Smooth muscle cell (in vitro differentiated cells): ENCODE measurements around the gene GOLGA2. TPM values are rescaled to one million over a fixed set of nuclear protein-coding genes. Genes with fewer than 3 reads are reported as not detected.

Source experiments
- DNase-seq: peaks from one replicate; lab custom pipeline; 2025; ENCODE audit not compliant: unreplicated experiment; lab: John Stamatoyannopoulos, UW
- H2AFZ ChIP-seq: fragments of 200-600 bp; sonication (generic); 2 replicates; pipeline ENCODE4 v1.6.0; 2016; ENCODE audit warnings: antibody characterized with exemption, low read depth, mild to moderate bottlenecking
- H3F3A ChIP-seq: fragments of 200-600 bp; sonication (generic); 2 replicates; pipeline ENCODE4 v1.6.0; 2017; ENCODE audit warnings: antibody characterized with exemption, low read depth
- H3K27ac ChIP-seq: fragments of 200-600 bp; sonication (generic); 2 replicates; pipeline ENCODE4 v1.5.1; 2016; ENCODE audit warnings: low read depth, mild to moderate bottlenecking
- H3K27me3 ChIP-seq: fragments of 200-600 bp; sonication (generic); 2 replicates; pipeline ENCODE4 v1.6.1; 2016; ENCODE audit warnings: low read depth, mild to moderate bottlenecking
- H3K36me3 ChIP-seq: fragments of 200-600 bp; sonication (generic); 2 replicates; pipeline ENCODE4 v1.5.1; 2016; ENCODE audit warnings: low read depth
- H3K4me1 ChIP-seq: fragments of 200-600 bp; sonication (generic); 2 replicates; pipeline ENCODE4 v1.5.1; 2016; ENCODE audit warnings: low read depth
- H3K4me2 ChIP-seq: fragments of 200-600 bp; sonication (generic); 2 replicates; pipeline ENCODE4 v1.6.0; 2016; ENCODE audit warnings: mild to moderate bottlenecking
- H3K4me3 ChIP-seq: fragments of 200-600 bp; sonication (generic); 2 replicates; pipeline ENCODE4 v1.5.1; 2016; ENCODE audit warnings: mild to moderate bottlenecking
- H3K79me2 ChIP-seq: fragments of 200-600 bp; sonication (generic); 2 replicates; pipeline ENCODE4 v1.6.0; 2016; ENCODE audit warnings: low read depth, mild to moderate bottlenecking
- H3K9ac ChIP-seq: fragments of 200-600 bp; sonication (generic); 2 replicates; pipeline ENCODE4 v1.6.0; 2016; ENCODE audit warnings: low read depth
- H3K9me3 ChIP-seq: fragments of 200-600 bp; sonication (generic); replicated peaks from 2 replicates; pipeline ENCODE4 v1.5.1; 2016; ENCODE audit warnings: low read depth
- H4K20me1 ChIP-seq: fragments of 200-600 bp; sonication (generic); 2 replicates; pipeline ENCODE4 v1.6.0; 2016; ENCODE audit warnings: low read depth
- CTCF ChIP-seq: fragments of 200-600 bp; sonication (generic); IDR thresholded peaks from 2 replicates; pipeline ENCODE4 v1.5.1; 2017; ENCODE audit warnings: borderline replicate concordance, mild to moderate bottlenecking, antibody characterized with exemption; ENCODE audit not compliant: insufficient read depth, poor library complexity, severe bottlenecking
- WGBS: methylation state at CpG from one replicate; pipeline ENCODE4 v1.1.7; 2016; ENCODE audit warnings: low lambda C conversion rate; 5-methylcytosine and 5-hydroxymethylcytosine counted together
- polyA plus RNA-seq: library from polyadenylated mRNA; unstranded; fragments of >200 nt; fragmentation: Nextera tagmentation; extraction: Ambion mirVana; gene quantifications from 2 replicates; pipeline ENCODE4 v1.2.1, GENCODE V29; 2016
- total RNA-seq: library from RNA; depleted of rRNA; stranded (reverse); fragments of >200 nt; gene quantifications from 2 replicates; pipeline ENCODE4 v1.2.3, GENCODE V29; 2014

GOLGA2 gene
- total and polyA plus RNA-seq, 2 experiments from 2014 or later = 55.4 to 101 TPM

- DNase-seq = peak; percentile 34
- Histone ChIP-seq H3K4me1 (peaks cover 16% of the 10 kb centered on the region), H3K4me2 (peak overlapping the region; percentile 86), H3K79me2 (no peaks in the 10 kb centered on the region), H3K27ac (peak overlapping the region; percentile 91), H3K9me3 (no peaks in the 10 kb centered on the region), H2AFZ (no peak overlapping the region), H3K36me3 (no peaks in the 10 kb centered on the region), H3K4me3 (no peak overlapping the region), H3K9ac (peak overlapping the region; percentile 13), H3F3A (peaks cover 29% of the 10 kb centered on the region), H4K20me1 (no peaks in the 10 kb centered on the region), H3K27me3 (no peaks in the 10 kb centered on the region)
- WGBS = 28% methylated on average over 13 of the region's 13 CpGs
- TF ChIP-seq CTCF = no peak
These were observed 30.2 kb downstream of the GOLGA2 start for GRCh38 chr9:128245421-128246151.

GRCh38 chr9:128244837-128245231 is 31.0 kb downstream of the GOLGA2 start:
- peaks cover 27% of the 10 kb centered on the region for H3F3A ChIP-seq
- WGBS = 25% methylated on average over 9 of the region's 18 CpGs
- no peaks in the 10 kb centered on the region for H3K36me3 ChIP-seq
- no peaks in the 10 kb centered on the region for H4K20me1 ChIP-seq
- H3K9ac ChIP-seq = peak overlapping the region; percentile 68
- no peaks in the 10 kb centered on the region for H3K79me2 ChIP-seq
- peak overlapping the region; percentile 86 for H3K4me2 ChIP-seq
- H3K27me3 ChIP-seq = no peaks in the 10 kb centered on the region
- peak overlapping the region; percentile 50 for H3K4me3 ChIP-seq
- no peak for TF ChIP-seq CTCF
- H3K4me1 ChIP-seq = peaks cover 16% of the 10 kb centered on the region
- peak; percentile 62 for DNase-seq
- no peaks in the 10 kb centered on the region for H3K9me3 ChIP-seq
- H3K27ac ChIP-seq = peak overlapping the region; percentile 91
- H2AFZ ChIP-seq = no peak overlapping the region

- WGBS = 82% methylated on average over 10 of the region's 13 CpGs
- H3K27ac ChIP-seq = peak overlapping the region; percentile 91
- peak overlapping the region; percentile 86 for H3K4me2 ChIP-seq
These were observed 31.5 kb downstream of the GOLGA2 start for GRCh38 chr9:128244091-128244836.

More at GRCh38 chr9:128244091-128244836, 31.5 kb downstream of the GOLGA2 start:
- peaks cover 16% of the 10 kb centered on the region for H3K4me1 ChIP-seq
- no peaks in the 10 kb centered on the region for H3K36me3 ChIP-seq
- no peak overlapping the region for H2AFZ ChIP-seq
- H4K20me1 ChIP-seq = no peaks in the 10 kb centered on the region
- H3K79me2 ChIP-seq = no peaks in the 10 kb centered on the region
- H3F3A ChIP-seq = peaks cover 24% of the 10 kb centered on the region
- no peak for TF ChIP-seq CTCF
- peak overlapping the region; percentile 50 for H3K4me3 ChIP-seq
- no peaks in the 10 kb centered on the region for H3K9me3 ChIP-seq
- peak overlapping the region; percentile 68 for H3K9ac ChIP-seq
- no peaks in the 10 kb centered on the region for H3K27me3 ChIP-seq
- no peak for DNase-seq
